Parathyroid adenoma (tissue), 2 donors: ENCODE results near the gene MALSU1.

Experiments used
- H2AFZ ChIP-seq: fragments of 300-600 bp; sonication (generic); one replicate; pipeline ENCODE4 v1.7.0; 2017; ENCODE audit warnings: antibody characterized with exemption, mild to moderate bottlenecking
- H3K27ac ChIP-seq: fragments of 300-600 bp; sonication (generic); one replicate; pipeline ENCODE4 v1.7.0; 2017
- H3K27me3 ChIP-seq: fragments of 300-600 bp; sonication (generic); one replicate; pipeline ENCODE4 v1.7.0; 2017; ENCODE audit warnings: low read length; ENCODE audit not compliant: control insufficient read depth, insufficient read depth
- H3K36me3 ChIP-seq: fragments of 300-600 bp; sonication (generic); one replicate; pipeline ENCODE4 v1.7.0; 2017; ENCODE audit warnings: low read length; ENCODE audit not compliant: control insufficient read depth, insufficient read depth
- H3K4me1 ChIP-seq: fragments of 300-600 bp; sonication (generic); one replicate; pipeline ENCODE4 v1.7.0; 2017; ENCODE audit warnings: control low read depth
- H3K4me2 ChIP-seq: fragments of 300-600 bp; sonication (generic); one replicate; pipeline ENCODE4 v1.7.0; 2017; ENCODE audit warnings: low read length
- H3K4me3 ChIP-seq: fragments of 300-600 bp; sonication (generic); one replicate; pipeline ENCODE4 v1.7.0; 2017; ENCODE audit warnings: low read depth, low read length
- H3K79me2 ChIP-seq: fragments of 300-600 bp; sonication (generic); one replicate; pipeline ENCODE4 v1.7.0; 2017; ENCODE audit warnings: control low read depth
- H3K9ac ChIP-seq: fragments of 300-600 bp; sonication (generic); one replicate; pipeline ENCODE4 v1.7.0; 2017; ENCODE audit warnings: mild to moderate bottlenecking
- H3K9me3 ChIP-seq: fragments of 300-600 bp; sonication (generic); one replicate; pipeline ENCODE4 v1.7.0; 2017; ENCODE audit warnings: low read length; ENCODE audit not compliant: control insufficient read depth
- TF ChIP-seq, protein P1 (sequence below): fragments of 300-600 bp; sonication (generic); IDR thresholded peaks from one replicate; pipeline ENCODE4 v1.7.0; 2017; ENCODE audit warnings: antibody characterized with exemption, mild to moderate bottlenecking
- donor health status: primary hyperparathyroidism.

The MALSU1 gene

DNA sequence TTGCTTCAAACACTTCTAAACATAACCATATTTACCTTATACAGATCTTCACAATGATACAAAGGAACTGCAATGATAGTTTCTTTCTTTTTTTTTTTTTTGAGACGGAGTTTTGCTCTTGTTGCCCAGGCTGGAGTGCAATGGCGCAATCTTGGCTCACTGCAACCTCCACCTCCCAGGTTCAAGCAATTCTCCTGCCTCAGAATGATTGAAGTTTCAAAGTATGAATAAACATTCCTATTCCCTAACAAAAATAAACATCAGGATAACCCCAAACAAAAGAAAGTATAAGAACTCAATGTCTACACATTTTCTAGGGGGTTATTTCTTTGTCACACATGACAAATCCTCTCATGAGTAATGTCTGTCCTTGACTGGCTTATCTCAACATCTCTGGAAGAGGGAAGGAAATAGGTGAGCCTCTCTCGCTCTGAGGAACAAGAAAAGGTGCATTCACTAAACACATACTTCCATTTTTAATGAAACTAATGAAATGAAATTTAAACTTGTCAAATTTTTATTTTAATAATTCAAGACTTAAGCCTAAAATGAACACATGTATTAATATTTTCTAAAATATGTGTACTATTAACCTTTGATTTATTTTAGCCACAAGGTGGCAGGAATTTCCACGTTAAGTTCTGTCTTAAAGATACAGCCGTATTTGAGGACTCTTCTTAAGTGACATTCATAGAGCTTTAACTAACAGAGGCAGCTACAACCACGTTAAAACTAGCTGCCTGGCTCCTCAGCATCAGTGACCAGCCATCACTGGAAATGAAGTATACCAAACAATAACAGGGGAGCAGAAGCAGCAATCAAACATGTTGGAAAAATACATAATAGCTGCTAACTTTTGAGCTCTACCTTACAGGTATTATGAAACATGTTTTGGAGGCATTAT, 58.3 kb downstream of the MALSU1 start:
- H3K9ac ChIP-seq: no peak overlapping the region
- H3K4me2 ChIP-seq: no peak overlapping the region
- no peak overlapping the region for H3K27ac ChIP-seq

DNA sequence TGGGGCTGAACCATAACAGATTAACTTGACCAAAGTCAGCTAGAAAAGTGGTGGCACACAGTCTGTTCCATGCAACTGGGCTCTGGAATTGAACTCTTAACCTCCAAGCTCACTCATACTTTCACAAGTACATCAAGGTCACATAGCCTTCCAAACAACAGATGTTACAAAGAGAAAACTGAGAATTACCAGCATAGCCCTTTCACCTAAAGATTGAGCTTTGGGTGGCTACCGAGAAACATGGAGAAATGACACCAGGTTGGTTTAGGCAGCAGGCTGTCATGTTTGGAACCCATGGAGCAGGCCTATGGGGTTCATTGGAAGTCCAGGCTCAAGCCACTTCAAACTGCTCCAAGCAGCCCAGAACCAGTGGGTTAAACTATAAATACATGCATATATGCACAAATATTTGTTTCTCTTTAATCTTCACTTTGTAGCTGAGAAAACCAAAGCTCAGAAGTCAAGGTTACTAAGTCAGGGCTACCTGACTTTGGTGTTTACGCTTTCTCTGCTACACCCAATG, 59.1 kb downstream of the MALSU1 start:
- TF ChIP-seq, protein P1, sequence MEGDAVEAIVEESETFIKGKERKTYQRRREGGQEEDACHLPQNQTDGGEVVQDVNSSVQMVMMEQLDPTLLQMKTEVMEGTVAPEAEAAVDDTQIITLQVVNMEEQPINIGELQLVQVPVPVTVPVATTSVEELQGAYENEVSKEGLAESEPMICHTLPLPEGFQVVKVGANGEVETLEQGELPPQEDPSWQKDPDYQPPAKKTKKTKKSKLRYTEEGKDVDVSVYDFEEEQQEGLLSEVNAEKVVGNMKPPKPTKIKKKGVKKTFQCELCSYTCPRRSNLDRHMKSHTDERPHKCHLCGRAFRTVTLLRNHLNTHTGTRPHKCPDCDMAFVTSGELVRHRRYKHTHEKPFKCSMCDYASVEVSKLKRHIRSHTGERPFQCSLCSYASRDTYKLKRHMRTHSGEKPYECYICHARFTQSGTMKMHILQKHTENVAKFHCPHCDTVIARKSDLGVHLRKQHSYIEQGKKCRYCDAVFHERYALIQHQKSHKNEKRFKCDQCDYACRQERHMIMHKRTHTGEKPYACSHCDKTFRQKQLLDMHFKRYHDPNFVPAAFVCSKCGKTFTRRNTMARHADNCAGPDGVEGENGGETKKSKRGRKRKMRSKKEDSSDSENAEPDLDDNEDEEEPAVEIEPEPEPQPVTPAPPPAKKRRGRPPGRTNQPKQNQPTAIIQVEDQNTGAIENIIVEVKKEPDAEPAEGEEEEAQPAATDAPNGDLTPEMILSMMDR: no peak

More for the DNA sequence above, 58.3 kb downstream of the MALSU1 start:
- Histone ChIP-seq H2AFZ (no peak overlapping the region), H3K36me3 (no peaks in the 10 kb centered on the region), H3K79me2 (no peaks in the 10 kb centered on the region), H3K27me3 (no peaks in the 10 kb centered on the region), H3K4me1 (no peaks in the 10 kb centered on the region), H3K9me3 (no peaks in the 10 kb centered on the region), H3K4me3 (no peak overlapping the region)
- TF ChIP-seq, protein P1: peak; percentile 32

More for the DNA sequence above, 59.1 kb downstream of the MALSU1 start:
- no peak overlapping the region for H3K4me2 ChIP-seq
- H3K4me3 ChIP-seq: no peak overlapping the region
- no peak overlapping the region for H3K27ac ChIP-seq
- H2AFZ ChIP-seq: no peak overlapping the region
- H3K36me3 ChIP-seq: no peaks in the 10 kb centered on the region
- H3K79me2 ChIP-seq: no peaks in the 10 kb centered on the region
- H3K9me3 ChIP-seq: no peaks in the 10 kb centered on the region
- H3K4me1 ChIP-seq: no peaks in the 10 kb centered on the region
- no peaks in the 10 kb centered on the region for H3K27me3 ChIP-seq
- no peak overlapping the region for H3K9ac ChIP-seq
